Left lung (tissue), 10 donors: Measurements from ENCODE around the gene FAM13C. TPM values are rescaled to one million over a fixed set of nuclear protein-coding genes. Genes with fewer than 3 reads are reported as not detected.

Source experiments
- ATAC-seq: fragments of 200-7000 bp; cut with Tn5 transposase; one replicate; pipeline ENCODE4 v1.9.1; 2020; ENCODE audit warnings: moderate library complexity
- DNase-seq, 4 donors: peaks; one replicate each; pipeline ENCODE4 v3.0.0-alpha.2; 2013 to 2020
- H3K27ac ChIP-seq, 2 donors: fragments of 200-600 bp; sonication (generic) in 1 of 2; one replicate each; pipeline versions ENCODE4 v1.5.0 to v1.8.0; 2020 to 2021
- H3K27me3 ChIP-seq, 2 donors: fragments of 200-600 bp; sonication (generic) in 1 of 2; one replicate each; pipeline versions ENCODE4 v1.5.0 to v1.8.0; 2020 to 2021
- H3K36me3 ChIP-seq, 2 donors: fragments of 200-600 bp; sonication (generic) in 1 of 2; one replicate each; pipeline versions ENCODE4 v1.5.0 to v1.8.0; 2020 to 2021
- H3K4me1 ChIP-seq, 2 donors: fragments of 200-600 bp; one replicate each; pipeline ENCODE4 v1.8.0; 2021
- H3K4me3 ChIP-seq, 2 donors: fragments of 200-600 bp; sonication (generic) in 1 of 2; one replicate each; pipeline versions ENCODE4 v1.5.0 to v1.8.0; 2020 to 2021; ENCODE audit warnings: mild to moderate bottlenecking in 1 of 2
- H3K9me3 ChIP-seq, 2 donors: fragments of 200-600 bp; sonication (generic) in 1 of 2; one replicate each; pipeline versions ENCODE4 v1.5.0 to v1.8.0; 2020 to 2021
- intact Hi-C, 2 donors: fragments of 100-400 bp; cut with DNase I; formaldehyde crosslinking; loops; one replicate each; pipeline versions ENCODE4 v1.11.2 to v1.14.2; 2022
- polyA plus RNA-seq, 6 donors: library from polyadenylated mRNA; unstranded; fragments of 120-200 nt; gene quantifications; one replicate each; pipeline ENCODE4 v1.2.1, GENCODE V29; 2013; ENCODE audit not compliant: insufficient read length in 6 of 6
- total RNA-seq, 2 donors: library from RNA; stranded (reverse); fragmentation: NEBNext Ultra II Directional; extraction: Animal tissue kit (Norgen Biotek cat#: 25700); gene quantifications; one replicate each; pipeline ENCODE4 v1.2.1, GENCODE V29; 2021
- TF ChIP-seq, protein P1 (sequence below), 2 donors: fragments of 200-600 bp; sonication (generic) in 1 of 2; IDR thresholded peaks; one replicate each; pipeline versions ENCODE4 v1.5.0 to v1.8.0; 2021; ENCODE audit warnings: antibody characterized with exemption in 2 of 2
- donor health status: DM: no; HTN: yes; CAD: no.
- donor health status: DM: no; HTN: no; CAD: no.

FAM13C gene
- total and polyA plus RNA-seq, 8 donors: 10.3 to 36.1 (median 25.0) TPM

DNA sequence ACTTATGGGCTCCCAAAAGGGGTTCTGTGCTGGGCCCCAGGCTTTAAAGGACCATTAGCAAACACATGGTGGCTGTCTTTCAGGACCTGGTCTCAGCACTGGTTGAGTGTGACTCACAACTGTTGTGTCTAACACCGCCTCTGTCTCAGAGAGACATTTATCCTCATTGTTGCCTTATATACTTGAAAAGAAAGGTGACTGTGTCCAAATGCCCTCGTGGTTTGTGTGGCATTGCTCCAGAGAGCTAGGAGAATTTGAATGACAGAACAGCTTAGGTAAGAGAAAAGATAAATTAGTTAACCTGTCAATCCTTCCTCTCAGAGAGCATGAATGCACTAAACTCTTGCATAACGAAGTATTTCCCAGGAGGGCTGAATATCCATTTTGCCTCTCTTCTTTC is 14.5 kb upstream of the FAM13C start:
- Histone ChIP-seq H3K4me1 (no peaks in the 10 kb centered on the region), H3K4me3 (no peak overlapping the region), H3K36me3 (no peaks in the 10 kb centered on the region), H3K27ac (no peak overlapping the region), H3K9me3 (peaks cover 0 to 2% of the 10 kb centered on the region in 2 donors), H3K27me3 (no peaks in the 10 kb centered on the region)
- DNase-seq (no peak), ATAC-seq (no peak)
- TF ChIP-seq, protein P1, sequence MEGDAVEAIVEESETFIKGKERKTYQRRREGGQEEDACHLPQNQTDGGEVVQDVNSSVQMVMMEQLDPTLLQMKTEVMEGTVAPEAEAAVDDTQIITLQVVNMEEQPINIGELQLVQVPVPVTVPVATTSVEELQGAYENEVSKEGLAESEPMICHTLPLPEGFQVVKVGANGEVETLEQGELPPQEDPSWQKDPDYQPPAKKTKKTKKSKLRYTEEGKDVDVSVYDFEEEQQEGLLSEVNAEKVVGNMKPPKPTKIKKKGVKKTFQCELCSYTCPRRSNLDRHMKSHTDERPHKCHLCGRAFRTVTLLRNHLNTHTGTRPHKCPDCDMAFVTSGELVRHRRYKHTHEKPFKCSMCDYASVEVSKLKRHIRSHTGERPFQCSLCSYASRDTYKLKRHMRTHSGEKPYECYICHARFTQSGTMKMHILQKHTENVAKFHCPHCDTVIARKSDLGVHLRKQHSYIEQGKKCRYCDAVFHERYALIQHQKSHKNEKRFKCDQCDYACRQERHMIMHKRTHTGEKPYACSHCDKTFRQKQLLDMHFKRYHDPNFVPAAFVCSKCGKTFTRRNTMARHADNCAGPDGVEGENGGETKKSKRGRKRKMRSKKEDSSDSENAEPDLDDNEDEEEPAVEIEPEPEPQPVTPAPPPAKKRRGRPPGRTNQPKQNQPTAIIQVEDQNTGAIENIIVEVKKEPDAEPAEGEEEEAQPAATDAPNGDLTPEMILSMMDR (IDR thresholded peaks at IDR 0.05): no peak
- intact Hi-C loops: no loop called here

DNA sequence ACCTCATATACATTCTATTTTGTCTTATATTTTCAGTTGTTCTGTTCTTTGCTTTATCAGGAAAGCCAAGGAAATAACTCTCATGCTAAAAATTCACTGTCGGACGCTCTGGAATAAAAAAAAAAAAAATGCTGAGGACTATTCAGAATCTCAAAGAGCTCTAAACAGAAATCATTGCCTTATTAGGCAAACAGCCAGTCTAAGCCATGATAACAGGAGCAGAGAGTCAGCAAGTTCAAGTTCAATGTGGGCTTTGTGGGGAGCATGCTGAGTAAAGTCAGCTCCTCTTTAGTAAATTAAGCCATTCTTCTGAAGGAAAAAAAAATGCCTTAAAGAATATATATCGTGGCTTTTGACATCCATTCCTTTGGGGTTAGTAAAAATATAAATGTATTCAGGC is 13.6 kb upstream of the FAM13C start:
- no peaks in the 10 kb centered on the region for H3K36me3 ChIP-seq
- no peaks in the 10 kb centered on the region for H3K27me3 ChIP-seq
- intact Hi-C loops: no loop called here
- DNase-seq: no peak
- H3K4me1 ChIP-seq: no peaks in the 10 kb centered on the region
- TF ChIP-seq, protein P1 (IDR thresholded peaks at IDR 0.05): no peak
- ATAC-seq: no peak
- H3K27ac ChIP-seq: peak overlapping the region in 1 of 2 donors; percentile 5
- no peak overlapping the region for H3K4me3 ChIP-seq
- H3K9me3 ChIP-seq: peaks cover 0 to 2% of the 10 kb centered on the region in 2 donors

DNA sequence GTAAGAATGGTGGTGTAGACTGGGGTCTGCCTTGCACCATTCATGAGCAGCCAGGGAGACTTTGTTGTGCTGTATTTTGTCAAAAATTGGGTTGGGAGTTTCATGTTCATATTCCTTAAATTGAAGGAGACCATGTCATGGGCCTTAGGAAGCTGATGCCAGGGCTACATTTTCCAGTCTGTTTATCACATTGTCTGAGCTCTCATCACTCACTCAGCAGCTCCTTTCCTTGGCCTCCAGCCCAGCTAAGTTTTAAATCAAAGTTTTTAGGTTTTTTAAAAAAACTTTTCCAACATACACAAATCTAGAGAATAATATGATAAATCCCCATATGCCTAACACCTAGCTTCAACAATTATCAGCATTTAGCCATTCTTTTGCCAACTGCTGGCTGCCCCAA is 12.6 kb upstream of the FAM13C start:
- no peaks in the 10 kb centered on the region for H3K27me3 ChIP-seq
- intact Hi-C loops: no loop called here
- H3K9me3 ChIP-seq: peaks cover 0 to 2% of the 10 kb centered on the region in 2 donors
- ATAC-seq (no peak), DNase-seq (no peak)
- no peaks in the 10 kb centered on the region for H3K4me1 ChIP-seq
- TF ChIP-seq, protein P1 (IDR thresholded peaks at IDR 0.05): no peak
- no peaks in the 10 kb centered on the region for H3K36me3 ChIP-seq
- H3K27ac ChIP-seq: no peak overlapping the region
- H3K4me3 ChIP-seq: no peak overlapping the region

DNA sequence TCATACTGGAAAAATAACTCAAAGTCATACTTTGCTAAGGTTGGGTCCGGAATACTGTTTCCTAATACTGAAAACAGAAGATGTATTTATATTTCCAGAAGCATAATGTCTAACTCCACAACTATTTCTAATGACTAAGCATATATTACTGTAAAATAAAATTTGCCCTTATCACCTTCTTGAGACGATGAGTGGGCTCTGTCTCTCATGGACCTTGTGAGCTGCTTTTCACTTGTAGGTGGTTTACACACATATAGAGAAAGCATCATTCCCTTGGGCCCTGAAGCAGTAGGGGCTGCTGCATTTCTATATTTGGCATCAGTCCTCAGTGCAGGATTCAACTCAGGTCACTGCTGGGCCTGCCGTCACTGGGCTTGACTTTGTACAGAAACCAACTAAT is 10.7 kb upstream of the FAM13C start:
- intact Hi-C loops: no loop called here
- H3K27ac ChIP-seq: no peak overlapping the region
- TF ChIP-seq, protein P1 (IDR thresholded peaks at IDR 0.05): no peak
- no peaks in the 10 kb centered on the region for H3K36me3 ChIP-seq
- no peak overlapping the region for H3K4me3 ChIP-seq
- no peaks in the 10 kb centered on the region for H3K4me1 ChIP-seq
- ATAC-seq (no peak), DNase-seq (no peak)
- H3K27me3 ChIP-seq: no peaks in the 10 kb centered on the region
- H3K9me3 ChIP-seq: no peaks in the 10 kb centered on the region

DNA sequence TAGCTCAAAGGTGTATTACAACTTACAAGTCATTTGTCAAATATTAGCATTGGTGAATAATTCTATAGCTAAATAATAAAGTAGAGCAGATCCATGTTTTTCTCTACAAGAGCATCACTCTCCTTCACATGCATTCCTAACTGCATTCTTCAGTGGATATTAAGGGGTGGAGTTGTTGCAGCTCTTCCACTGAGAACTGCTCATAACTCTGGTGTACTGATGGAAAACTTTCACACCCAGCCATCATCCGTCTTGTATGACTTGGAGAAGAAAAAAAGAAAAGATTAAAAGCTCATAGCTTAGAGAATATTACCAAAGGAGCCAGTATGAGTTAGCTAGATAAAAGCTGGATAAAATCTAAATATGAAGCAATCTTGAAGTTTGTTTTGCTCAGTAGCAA is 10.2 kb upstream of the FAM13C start:
- Histone ChIP-seq H3K27me3 (no peaks in the 10 kb centered on the region), H3K27ac (no peak overlapping the region), H3K4me3 (no peak overlapping the region), H3K9me3 (no peaks in the 10 kb centered on the region), H3K4me1 (no peaks in the 10 kb centered on the region), H3K36me3 (no peaks in the 10 kb centered on the region)
- DNase-seq (no peak), ATAC-seq (no peak)
- TF ChIP-seq, protein P1 (IDR thresholded peaks at IDR 0.05): no peak
- intact Hi-C loops: no loop called here
